Endodermal cell (in vitro differentiated cells): ENCODE measurements around the gene SLC25A45. TPM values are rescaled to one million over a fixed set of nuclear protein-coding genes. Genes with fewer than 3 reads are reported as not detected.
A peak's percentile ranks its signal among the peaks of the same experiment; 100 is the strongest.

Experiments used
- DNase-seq: peaks from one replicate; pipeline ENCODE4 v3.0.0-alpha.2; 2017
- H3K27ac ChIP-seq: 2 replicates; pipeline ENCODE4 v1.5.1; 2013; ENCODE audit warnings: mild to moderate bottlenecking, low read depth, low read length, moderate library complexity
- H3K27me3 ChIP-seq: 2 replicates; pipeline ENCODE4 v1.6.1; 2013; ENCODE audit warnings: mild to moderate bottlenecking, low read length, moderate library complexity; ENCODE audit not compliant: insufficient read depth, control insufficient read depth, poor library complexity, severe bottlenecking
- H3K36me3 ChIP-seq: 2 replicates; pipeline ENCODE4 v1.7.0; 2013; ENCODE audit warnings: mild to moderate bottlenecking, low read length, moderate library complexity; ENCODE audit not compliant: control insufficient read depth, insufficient read depth
- H3K4me1 ChIP-seq: one replicate; pipeline ENCODE4 v1.7.0; 2013; ENCODE audit warnings: low read length; ENCODE audit not compliant: control insufficient read depth, insufficient read depth
- H3K4me3 ChIP-seq: 2 replicates; pipeline ENCODE4 v1.5.1; 2013; ENCODE audit warnings: mild to moderate bottlenecking, low read length, moderate library complexity
- H3K9ac ChIP-seq: 2 replicates; pipeline ENCODE4 v1.6.1; 2013; ENCODE audit warnings: mild to moderate bottlenecking, low read length, moderate library complexity; ENCODE audit not compliant: poor library complexity, severe bottlenecking; ENCODE audit errors: extremely low read depth
- H3K9me3 ChIP-seq: 2 replicates; pipeline ENCODE4 v1.6.1; 2013; ENCODE audit warnings: mild to moderate bottlenecking, low read length, moderate library complexity; ENCODE audit not compliant: control insufficient read depth
- H3K27ac Mint-ChIP-seq: 2 replicates; pipeline ENCODE4 v1.8.0; 2020; ENCODE audit warnings: mixed read lengths
- H3K27me3 Mint-ChIP-seq: 2 replicates; pipeline ENCODE4 v1.8.0; 2021; ENCODE audit warnings: mild to moderate bottlenecking, mixed read lengths; ENCODE audit not compliant: insufficient read depth
- H3K36me3 Mint-ChIP-seq: 2 replicates; pipeline ENCODE4 v1.8.0; 2020; ENCODE audit warnings: low read depth, mixed read lengths
- H3K4me1 Mint-ChIP-seq: 2 replicates; pipeline ENCODE4 v1.8.0; 2020; ENCODE audit warnings: mixed read lengths
- H3K4me3 Mint-ChIP-seq: 2 replicates; pipeline ENCODE4 v1.8.0; 2020; ENCODE audit warnings: mild to moderate bottlenecking, moderate library complexity, mixed read lengths
- H3K9me3 Mint-ChIP-seq: 2 replicates; pipeline ENCODE4 v1.8.0; 2020; ENCODE audit warnings: mild to moderate bottlenecking, mixed read lengths
- CTCF ChIP-seq: fragments of 200-600 bp; sonication (generic); conservative IDR thresholded peaks from 2 replicates; pipeline ENCODE4 v1.5.0; 2021; ENCODE audit warnings: antibody characterized with exemption, mild to moderate bottlenecking
- WGBS, 2 experiments: methylation state at CpG; one replicate each; pipeline versions ENCODE4 v1.1.5 to v1.1.7; 2013; ENCODE audit warnings: missing lambda C conversion rate in 2 of 2, mixed read lengths in 1 of 2; ENCODE audit not compliant: insufficient coverage in 1 of 2, insufficient read length in 1 of 2; 5-methylcytosine and 5-hydroxymethylcytosine counted together
- total RNA-seq, 2 donors: library from RNA; stranded (reverse); fragmentation: NEBNext Ultra II Directional in 1 of 2; extraction: Animal tissue kit (Norgen Biotek cat#: 25700) in 1 of 2; gene quantifications; 2 replicates in 1 of 2; 3 replicates in 1 of 2; pipeline ENCODE4 v1.2.1, GENCODE V29; 2021

Gene SLC25A45
- total RNA-seq, 2 donors from 2014 or later = 3.0 to 6.3 TPM

- DNase-seq = peak; percentile 83
- Mint-ChIP-seq H3K4me3 (peak overlapping the region; percentile 62), H3K27ac (peak overlapping the region; percentile 98), H3K36me3 (no peaks in the 10 kb centered on the region), H3K4me1 (peaks cover 79% of the 10 kb centered on the region), H3K9me3 (no peaks in the 10 kb centered on the region), H3K27me3 (no peaks in the 10 kb centered on the region)
- H3K4me3 ChIP-seq = peak overlapping the region; percentile 75
- H3K27me3 ChIP-seq = no peaks in the 10 kb centered on the region
- H3K36me3 ChIP-seq = peaks cover 4% of the 10 kb centered on the region
- H3K9ac ChIP-seq = peak overlapping the region; percentile 98
- H3K9me3 ChIP-seq = no peaks in the 10 kb centered on the region
- H3K4me1 ChIP-seq = peaks cover 23% of the 10 kb centered on the region
- no peak for TF ChIP-seq CTCF
- 78 to 80% methylated on average over 9 to 15 of the region's 15 CpGs for WGBS, 2 experiments
- H3K27ac ChIP-seq = peak overlapping the region; percentile 99
Observed at GRCh38 chr11:65420979-65421793, 38.7 kb upstream of the SLC25A45 start.

- Mint-ChIP-seq H3K4me1 (peaks cover 81% of the 10 kb centered on the region), H3K36me3 (no peaks in the 10 kb centered on the region), H3K27me3 (no peaks in the 10 kb centered on the region), H3K9me3 (no peaks in the 10 kb centered on the region), H3K27ac (peak overlapping the region; percentile 99), H3K4me3 (no peak overlapping the region)
- DNase-seq = no peak
- TF ChIP-seq CTCF = no peak
- no peak overlapping the region for H3K4me3 ChIP-seq
- H3K36me3 ChIP-seq = no peaks in the 10 kb centered on the region
- WGBS, 2 experiments = 80 to 100% methylated on average over 1 to 2 of the region's 2 CpGs
- H3K27ac ChIP-seq = peak overlapping the region; percentile 99
- H3K4me1 ChIP-seq = peaks cover 23% of the 10 kb centered on the region
- H3K9me3 ChIP-seq = no peaks in the 10 kb centered on the region
- no peak overlapping the region for H3K9ac ChIP-seq
- no peaks in the 10 kb centered on the region for H3K27me3 ChIP-seq
Observed at GRCh38 chr11:65420506-65420905, 38.1 kb upstream of the SLC25A45 start.

GRCh38 chr11:65419772-65420481 lies 37.5 kb upstream of the SLC25A45 start:
- no peaks in the 10 kb centered on the region for H3K36me3 ChIP-seq
- Mint-ChIP-seq H3K4me1 (peaks cover 77% of the 10 kb centered on the region), H3K9me3 (no peaks in the 10 kb centered on the region), H3K36me3 (no peaks in the 10 kb centered on the region), H3K27me3 (no peaks in the 10 kb centered on the region), H3K27ac (peak overlapping the region; percentile 99), H3K4me3 (peak overlapping the region; percentile 44)
- TF ChIP-seq CTCF = no peak
- H3K9me3 ChIP-seq = no peaks in the 10 kb centered on the region
- H3K27me3 ChIP-seq = no peaks in the 10 kb centered on the region
- H3K9ac ChIP-seq = peak overlapping the region; percentile 92
- peaks cover 23% of the 10 kb centered on the region for H3K4me1 ChIP-seq
- peak overlapping the region; percentile 97 for H3K27ac ChIP-seq
- H3K4me3 ChIP-seq = no peak overlapping the region
- WGBS, 2 experiments = 80 to 84% methylated on average over 3 to 6 of the region's 6 CpGs
- DNase-seq = peak; percentile 87
